Ammon's horn (tissue), 1 donor: ENCODE data around the gene ANKRD18B.
"Not testable (repeated sequence)": the region's sequence is repeated elsewhere in the genome, so short reads cannot be mapped to it uniquely, and the experiment has no call there.

Source experiments
- DNase-seq: peaks from one replicate; pipeline ENCODE4 v3.0.0-alpha.2; 2016; ENCODE audit warnings: low spot score

Gene ANKRD18B

GRCh38 chr9:33535541-33535940 is 11.5 kb downstream of the ANKRD18B start:
- no peak for DNase-seq

DNA sequence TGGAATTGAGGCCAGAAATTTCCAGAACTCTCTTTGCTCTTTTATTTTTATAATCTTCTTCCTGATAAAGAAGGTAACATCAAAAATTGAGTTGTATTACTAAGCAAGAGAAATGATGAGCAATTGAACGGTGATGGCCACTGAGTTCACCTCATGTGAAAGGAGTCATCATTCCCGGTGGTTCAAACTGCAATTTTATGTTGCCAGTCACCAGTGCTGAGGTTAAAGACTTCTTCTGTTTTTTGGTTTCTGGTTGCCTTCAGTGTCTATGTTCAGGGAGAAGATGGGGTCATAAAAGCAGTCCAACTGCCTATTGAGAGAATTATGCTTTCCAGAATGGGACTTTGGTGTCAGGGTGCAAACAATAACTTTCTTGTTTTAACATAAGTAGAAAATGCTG is 19.4 kb downstream of the ANKRD18B start:
- DNase-seq, result not testable (repeated sequence)

DNA sequence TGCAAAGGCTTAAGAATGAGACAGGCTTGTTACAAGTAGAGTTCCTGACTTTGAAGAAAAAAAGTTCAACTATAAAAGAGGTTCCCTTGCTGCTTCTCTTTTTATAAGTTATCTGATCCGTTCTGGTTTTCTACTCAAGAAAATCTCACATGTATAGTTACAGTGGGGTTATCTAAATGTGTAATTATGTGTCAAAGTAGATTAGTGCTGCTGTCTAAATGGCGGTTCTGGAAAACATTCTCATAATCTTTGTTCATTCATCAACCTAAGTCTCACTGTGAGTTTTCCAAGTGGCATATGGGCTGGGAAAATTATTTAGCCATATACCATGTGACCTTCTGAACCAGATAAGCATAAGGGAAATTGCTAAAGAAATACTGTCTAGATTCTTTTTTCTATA is 21.7 kb downstream of the ANKRD18B start:
- not testable (repeated sequence) for DNase-seq

DNA sequence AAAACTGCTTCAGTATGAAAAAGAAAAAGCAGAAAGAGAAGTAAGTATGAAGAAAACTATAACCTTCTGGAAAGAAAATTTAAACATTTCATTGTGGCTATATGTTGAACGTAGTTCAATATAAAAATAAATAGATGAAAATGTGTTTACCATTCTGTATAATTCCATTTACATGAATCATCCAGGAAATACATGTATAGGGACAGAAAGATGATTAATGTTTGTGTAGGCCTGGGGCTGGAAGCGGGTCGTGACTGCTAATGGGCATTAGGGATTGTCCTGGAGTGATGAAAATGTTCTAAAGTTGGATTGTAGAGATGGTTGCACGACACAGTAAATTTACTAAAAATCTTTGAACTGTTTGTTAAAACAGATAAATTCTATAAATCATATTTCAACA is 24.8 kb downstream of the ANKRD18B start:
- DNase-seq, result not testable (repeated sequence)

DNA sequence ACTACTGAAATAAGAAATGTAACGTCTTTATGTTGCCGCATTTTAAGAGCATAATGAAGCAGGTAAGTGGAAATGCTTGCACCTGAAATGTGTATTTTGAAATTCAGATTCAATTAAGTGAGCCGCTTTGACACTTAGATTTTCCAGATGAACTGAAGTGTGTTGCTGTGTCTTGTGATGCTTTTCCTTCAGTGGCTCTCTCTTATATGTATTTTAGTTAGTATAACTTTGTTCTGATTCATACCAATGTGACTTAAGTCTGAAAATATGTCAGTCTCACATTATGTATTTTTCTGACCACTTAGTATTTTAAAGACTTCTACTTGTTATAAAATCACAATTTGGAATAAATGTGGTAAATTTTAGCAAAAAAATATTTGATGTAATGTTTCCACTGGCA is 25.4 kb downstream of the ANKRD18B start:
- DNase-seq, result not testable (repeated sequence)

GRCh38 chr9:33551183-33551582 is 27.1 kb downstream of the ANKRD18B start:
- DNase-seq, result not testable (repeated sequence)

GRCh38 chr9:33552315-33552725 is 28.3 kb downstream of the ANKRD18B start:
- peak; percentile 14 for DNase-seq

DNA sequence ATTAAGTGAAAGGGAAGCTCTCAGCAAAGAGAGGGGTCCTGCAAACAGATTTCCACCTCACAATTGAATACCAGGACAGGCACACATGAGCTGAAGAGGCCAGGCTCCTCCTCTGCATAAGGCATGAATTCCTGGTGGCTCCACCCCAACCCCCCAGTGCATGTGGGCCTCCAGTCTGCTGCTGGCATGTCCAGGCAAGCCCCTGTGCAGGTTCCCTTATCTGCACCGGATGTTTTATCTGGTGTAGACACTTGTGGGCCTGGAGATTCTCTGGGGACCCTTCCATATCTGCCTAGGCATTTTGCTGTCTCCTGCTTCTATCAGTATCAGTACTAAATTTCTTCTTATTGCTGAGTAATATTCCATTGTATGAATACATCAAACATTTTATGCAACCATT is 36.2 kb downstream of the ANKRD18B start:
- DNase-seq, result not testable (repeated sequence)

DNA sequence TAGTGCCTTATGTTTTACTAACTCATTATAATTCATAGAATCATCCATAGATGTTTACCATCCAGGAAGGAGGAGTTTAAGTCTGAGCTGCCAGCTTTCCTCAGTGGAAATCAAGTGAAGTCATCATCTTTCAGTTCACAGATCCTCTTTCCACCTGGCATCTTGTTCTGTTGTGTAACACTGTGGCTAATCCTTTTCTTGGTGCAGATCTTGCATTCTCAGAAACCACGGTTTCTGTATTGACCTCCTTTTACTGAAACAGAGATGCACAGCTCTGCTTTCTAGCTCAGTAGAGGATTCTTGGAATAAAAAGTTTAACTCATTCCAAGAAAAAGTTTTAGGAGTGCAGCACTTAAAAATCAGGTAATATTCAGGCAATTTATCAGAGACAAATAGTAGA is 38.1 kb downstream of the ANKRD18B start:
- not testable (repeated sequence) for DNase-seq

GRCh38 chr9:33567776-33568175 is 43.7 kb downstream of the ANKRD18B start:
- DNase-seq, result not testable (repeated sequence)

DNA sequence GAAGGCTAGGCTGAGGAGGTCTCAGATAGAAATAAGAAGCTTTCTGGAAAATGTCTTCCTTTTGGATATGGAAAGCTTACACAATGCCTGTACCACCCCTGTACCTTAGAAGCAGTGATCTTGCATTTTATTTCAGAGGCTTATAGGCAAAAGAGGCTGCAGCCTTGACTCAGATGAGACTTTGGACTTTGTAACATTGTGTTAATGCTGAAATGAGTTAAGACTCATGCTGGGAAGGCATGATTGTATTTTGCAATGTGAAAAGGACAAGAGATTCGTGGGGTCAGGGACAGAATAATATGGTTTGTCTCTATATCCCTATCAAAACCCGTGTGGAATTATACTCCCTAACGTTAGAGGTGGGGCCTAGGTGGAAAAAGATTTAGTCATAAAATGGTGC is 53.7 kb downstream of the ANKRD18B start:
- not testable (repeated sequence) for DNase-seq

GRCh38 chr9:33579996-33580395 is 55.9 kb downstream of the ANKRD18B start:
- DNase-seq, result not testable (repeated sequence)

DNA sequence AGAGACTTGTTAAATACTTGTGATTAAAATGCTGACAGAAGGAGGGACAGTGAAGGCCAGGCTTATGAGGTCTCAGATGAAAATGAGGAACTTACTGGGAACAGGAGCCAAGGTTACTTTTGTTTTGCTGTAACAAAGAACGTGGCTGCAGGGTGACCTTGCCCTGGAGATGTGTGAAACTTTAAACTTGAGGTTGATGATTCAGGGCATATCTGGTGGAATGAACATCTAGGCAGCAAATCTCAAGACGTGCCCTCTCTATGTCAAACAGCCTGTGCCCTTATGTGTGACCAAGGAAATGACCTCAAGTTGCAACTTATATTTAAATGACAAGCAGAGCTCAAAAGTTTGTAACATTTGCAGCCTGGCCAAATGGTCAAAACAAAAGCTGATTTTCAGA is 58.6 kb downstream of the ANKRD18B start:
- not testable (repeated sequence) for DNase-seq

GRCh38 chr9:33586128-33586527 is 62.1 kb downstream of the ANKRD18B start:
- DNase-seq, result not testable (repeated sequence)

DNA sequence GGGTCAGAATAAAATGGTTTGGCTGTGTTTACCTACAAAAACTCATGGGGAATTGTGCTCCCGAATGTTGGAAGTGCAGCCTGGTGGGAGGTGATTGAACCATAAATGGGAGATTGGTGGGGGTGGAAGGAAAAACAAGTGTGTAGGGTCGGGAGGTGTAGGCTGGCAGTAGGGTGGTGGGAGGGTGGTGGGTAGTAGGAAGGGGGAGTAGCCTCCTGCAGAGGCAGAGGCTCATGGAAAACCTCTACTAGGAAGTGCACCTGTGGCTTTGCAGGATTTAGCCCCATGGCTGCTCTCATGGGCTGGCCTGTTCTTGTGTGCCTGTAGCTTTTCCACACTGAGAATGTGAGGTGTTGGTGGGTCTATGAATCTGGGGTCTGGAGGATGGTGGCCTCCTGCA is 63.7 kb downstream of the ANKRD18B start:
- DNase-seq, result not testable (repeated sequence)

DNA sequence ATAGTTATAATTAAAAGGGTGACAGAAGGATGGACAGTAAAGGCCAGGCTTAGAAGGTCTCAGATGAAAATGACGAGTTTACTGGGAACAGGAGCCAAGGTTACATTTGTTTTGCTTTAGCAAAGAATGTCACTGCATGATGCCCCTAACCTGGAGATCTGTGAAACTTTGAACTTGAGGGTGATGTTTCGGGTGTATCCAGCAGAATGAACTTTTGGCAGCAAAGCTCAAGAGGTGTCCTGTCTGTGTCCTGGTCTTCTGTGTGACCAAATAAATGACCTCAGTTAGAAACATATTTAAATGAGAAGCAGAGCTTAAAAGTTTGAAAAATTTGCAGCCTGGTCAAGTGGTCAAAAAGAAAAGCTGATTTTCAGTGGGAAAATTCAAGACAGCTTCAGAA is 64.8 kb downstream of the ANKRD18B start:
- not testable (repeated sequence) for DNase-seq

- DNase-seq, result not testable (repeated sequence)
Measured at GRCh38 chr9:33590857-33591256, 66.8 kb downstream of the ANKRD18B start.

DNA sequence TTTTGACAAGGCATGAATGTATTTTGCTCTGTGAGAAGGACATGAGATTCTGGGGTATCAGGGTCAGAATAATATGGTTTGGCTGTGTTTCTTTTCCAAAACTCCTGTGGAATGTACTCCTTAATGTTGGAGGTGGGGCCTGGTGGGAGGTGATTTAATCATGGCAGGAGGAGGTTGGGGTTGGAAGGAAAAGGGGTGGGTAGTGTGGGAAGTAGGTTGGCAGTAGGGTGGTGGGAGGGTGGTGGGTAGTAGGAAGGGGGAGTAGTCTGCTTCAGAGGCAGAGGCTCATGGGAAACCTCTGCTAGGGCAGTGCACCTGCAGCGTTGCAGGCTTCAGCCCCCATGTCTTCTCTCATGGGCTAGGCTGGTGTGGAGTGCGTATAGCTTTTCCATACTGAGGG is 72.9 kb downstream of the ANKRD18B start:
- DNase-seq, result not testable (repeated sequence)

GRCh38 chr9:33597386-33597785 is 73.3 kb downstream of the ANKRD18B start:
- DNase-seq, result not testable (repeated sequence)

GRCh38 chr9:33598796-33599379 is 74.8 kb downstream of the ANKRD18B start:
- DNase-seq, result not testable (repeated sequence)

DNA sequence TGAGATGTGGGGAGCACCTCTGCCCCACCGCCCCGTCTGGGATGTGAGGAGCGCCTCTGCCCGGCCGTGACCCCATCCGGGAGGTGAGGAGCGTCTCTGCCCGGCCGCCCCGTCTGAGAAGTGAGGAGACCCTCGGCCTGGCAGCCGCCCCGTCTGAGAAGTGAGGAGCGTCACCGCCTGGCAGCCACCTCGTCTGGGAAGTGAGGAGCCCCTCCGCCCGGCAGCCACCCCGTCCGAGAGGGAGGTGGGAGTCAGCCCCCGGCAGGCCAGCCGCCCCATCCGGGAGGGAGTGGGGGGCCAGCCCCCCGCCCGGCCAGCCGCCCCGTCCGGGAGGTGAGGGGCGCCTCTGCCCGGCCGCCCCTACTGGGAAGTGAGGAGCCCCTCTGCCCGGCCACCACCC is 76.9 kb downstream of the ANKRD18B start:
- not testable (repeated sequence) for DNase-seq

DNA sequence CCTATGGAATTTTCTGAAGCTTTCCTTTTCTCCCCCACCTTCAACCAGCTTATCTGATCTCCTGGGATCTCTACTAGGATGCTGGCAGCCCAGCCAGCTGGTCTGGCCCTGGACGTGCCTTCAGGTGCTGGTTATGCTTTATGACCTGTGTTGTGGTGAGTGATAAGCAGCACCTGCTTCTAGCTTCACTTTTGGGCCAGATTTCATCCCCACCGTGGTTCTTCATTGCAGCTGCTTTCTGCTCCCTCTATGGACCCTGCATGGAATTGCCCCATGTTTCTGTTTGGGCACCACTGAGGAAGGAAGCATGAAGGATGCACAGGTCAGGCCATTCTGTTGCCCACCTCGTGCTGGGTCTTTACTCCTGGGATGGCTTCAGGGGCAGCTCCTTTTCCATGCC is 80.2 kb downstream of the ANKRD18B start:
- DNase-seq, result not testable (repeated sequence)

- DNase-seq, result not testable (repeated sequence)
Measured at GRCh38 chr9:33604936-33605335, 80.9 kb downstream of the ANKRD18B start.

DNA sequence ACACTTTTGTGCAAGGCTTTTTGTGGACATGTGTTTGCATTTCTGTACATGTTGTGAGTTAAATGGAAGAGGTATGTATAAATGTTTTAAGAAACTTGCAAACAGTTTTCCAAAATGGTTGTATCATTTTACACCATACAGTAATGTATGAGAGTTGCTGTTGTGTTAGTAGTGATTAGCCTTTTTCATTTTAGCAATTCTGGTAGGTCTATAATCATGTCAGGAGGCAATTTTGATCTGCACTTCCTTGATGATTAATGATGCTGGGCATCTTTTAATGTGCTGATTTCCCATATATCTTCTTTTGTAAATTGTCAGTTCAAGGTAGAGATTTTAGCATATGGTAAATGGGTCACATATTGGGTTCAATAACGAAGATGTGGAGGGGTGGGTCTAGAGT is 87.3 kb downstream of the ANKRD18B start:
- no peak for DNase-seq
